Esophagus muscularis mucosa (tissue), 4 donors: ENCODE results near the gene GLCE. TPM values are rescaled to one million over a fixed set of nuclear protein-coding genes. Genes with fewer than 3 reads are reported as not detected.

Experiments
- DNase-seq: peaks from one replicate; pipeline ENCODE4 v3.0.0-alpha.2; 2017; ENCODE audit errors: extremely low spot score
- H3K27ac ChIP-seq, 4 donors: fragments of 200-600 bp; sonication (generic); replicated peaks in 1 of 4; 1 replicate in 3 of 4; 2 replicates in 1 of 4; pipeline ENCODE4 v1.5.1; 2016 to 2019; ENCODE audit warnings: mild to moderate bottlenecking in 1 of 4
- H3K27me3 ChIP-seq, 4 donors: fragments of 200-600 bp; sonication (generic); one replicate each; pipeline versions ENCODE4 v1.5.1 to v1.6.0; 2016 to 2019
- H3K36me3 ChIP-seq, 4 donors: fragments of 200-600 bp; sonication (generic); one replicate each; pipeline ENCODE4 v1.5.1; 2016 to 2019
- H3K4me1 ChIP-seq, 4 donors: fragments of 200-600 bp; sonication (generic); one replicate each; pipeline ENCODE4 v1.5.1; 2016 to 2019
- H3K4me3 ChIP-seq, 4 donors: fragments of 200-600 bp; sonication (generic); 1 replicate in 2 of 4; 2 replicates in 2 of 4; pipeline ENCODE4 v1.5.1; 2016 to 2019; ENCODE audit warnings: mild to moderate bottlenecking in 4 of 4, moderate library complexity in 1 of 4
- H3K9me3 ChIP-seq, 4 donors: fragments of 200-600 bp; sonication (generic); 1 replicate in 3 of 4; 2 replicates in 1 of 4; pipeline ENCODE4 v1.5.1; 2016 to 2019
- EP300 ChIP-seq: sonication (generic); formaldehyde crosslinking; IDR thresholded peaks from one replicate; pipeline ENCODE4 v1.6.1; 2017; ENCODE audit warnings: antibody characterized with exemption
- POLR2A ChIP-seq: fragments of 450-650 bp; IDR thresholded peaks from one replicate; pipeline ENCODE4 v1.6.1; 2017; ENCODE audit warnings: antibody characterized with exemption, moderate library complexity, mild to moderate bottlenecking, low read depth
- POLR2AphosphoS5 ChIP-seq, 2 donors: sonication (generic); formaldehyde crosslinking; IDR thresholded peaks; one replicate each; pipeline ENCODE4 v1.6.1; 2017; ENCODE audit warnings: antibody characterized with exemption in 2 of 2
- WGBS: methylation state at CpG from one replicate; pipeline ENCODE4 v1.1.5; 2018; 5-methylcytosine and 5-hydroxymethylcytosine counted together
- intact Hi-C: fragments of 100-400 bp; cut with DNase I; formaldehyde crosslinking; loops from one replicate; pipeline ENCODE4 v1.15.1; 2023
- total RNA-seq, 4 donors: library from RNA; depleted of rRNA; stranded (reverse); fragments of >200 nt; gene quantifications; one replicate each; pipeline versions ENCODE4 v1.1.0 to v1.2.1, GENCODE V29; 2016
- TF ChIP-seq, protein P1 (sequence below), 3 experiments: fragments of 200-600 bp in 2 of 3; fragments of 450-650 bp in 1 of 3; sonication (generic) in 2 of 3; IDR thresholded peaks; one replicate each; pipeline ENCODE4 v1.5.1; 2017 to 2019; ENCODE audit warnings: antibody characterized with exemption in 3 of 3, mild to moderate bottlenecking in 2 of 3, moderate library complexity in 1 of 3

GLCE gene
- total RNA-seq, 4 donors from 2014 or later: 9.6 to 13.2 (median 9.8) TPM

DNA sequence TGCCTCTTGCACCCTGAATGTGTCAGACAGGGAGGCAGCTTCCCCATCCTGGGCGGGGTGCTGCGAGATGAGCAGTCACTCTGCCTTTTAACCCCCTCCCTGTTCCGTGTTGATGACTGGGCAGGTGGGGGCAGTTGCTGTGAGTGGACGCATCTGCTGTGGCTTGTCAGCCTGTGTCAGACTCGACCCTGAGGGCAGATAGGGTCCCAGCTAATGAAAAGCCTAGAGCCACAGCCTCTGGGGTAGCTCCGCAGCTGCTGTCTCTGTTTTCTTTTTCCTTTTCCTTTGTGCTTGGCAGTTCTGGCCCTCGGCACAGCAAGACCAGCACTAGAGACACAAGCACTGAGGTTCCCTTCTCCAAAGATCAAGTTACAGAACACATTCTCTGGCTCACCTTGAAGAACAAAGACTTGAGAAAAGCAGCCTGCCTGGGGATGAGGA lies 43.0 kb upstream of the GLCE start:
- intact Hi-C loops: no loop called here
- TF ChIP-seq POLR2AphosphoS5 (IDR thresholded peaks at IDR 0.05) (no peak), POLR2A (no peak), EP300 (no peak)
- TF ChIP-seq, protein P1, sequence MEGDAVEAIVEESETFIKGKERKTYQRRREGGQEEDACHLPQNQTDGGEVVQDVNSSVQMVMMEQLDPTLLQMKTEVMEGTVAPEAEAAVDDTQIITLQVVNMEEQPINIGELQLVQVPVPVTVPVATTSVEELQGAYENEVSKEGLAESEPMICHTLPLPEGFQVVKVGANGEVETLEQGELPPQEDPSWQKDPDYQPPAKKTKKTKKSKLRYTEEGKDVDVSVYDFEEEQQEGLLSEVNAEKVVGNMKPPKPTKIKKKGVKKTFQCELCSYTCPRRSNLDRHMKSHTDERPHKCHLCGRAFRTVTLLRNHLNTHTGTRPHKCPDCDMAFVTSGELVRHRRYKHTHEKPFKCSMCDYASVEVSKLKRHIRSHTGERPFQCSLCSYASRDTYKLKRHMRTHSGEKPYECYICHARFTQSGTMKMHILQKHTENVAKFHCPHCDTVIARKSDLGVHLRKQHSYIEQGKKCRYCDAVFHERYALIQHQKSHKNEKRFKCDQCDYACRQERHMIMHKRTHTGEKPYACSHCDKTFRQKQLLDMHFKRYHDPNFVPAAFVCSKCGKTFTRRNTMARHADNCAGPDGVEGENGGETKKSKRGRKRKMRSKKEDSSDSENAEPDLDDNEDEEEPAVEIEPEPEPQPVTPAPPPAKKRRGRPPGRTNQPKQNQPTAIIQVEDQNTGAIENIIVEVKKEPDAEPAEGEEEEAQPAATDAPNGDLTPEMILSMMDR (IDR thresholded peaks at IDR 0.05): no peak
- DNase-seq: no peak
- 49% methylated on average over 7 of the region's 7 CpGs for WGBS
- Histone ChIP-seq H3K27me3 (peaks cover 0 to 28% (median 0%) of the 10 kb centered on the region in 4 donors), H3K4me3 (no peak overlapping the region), H3K9me3 (no peaks in the 10 kb centered on the region), H3K36me3 (no peaks in the 10 kb centered on the region), H3K27ac (no peak overlapping the region), H3K4me1 (no peaks in the 10 kb centered on the region)

GRCh38 chr15:69118089-69118488 lies 42.3 kb upstream of the GLCE start:
- no peak overlapping the region for H3K27ac ChIP-seq
- no peaks in the 10 kb centered on the region for H3K9me3 ChIP-seq
- TF ChIP-seq, protein P1 (IDR thresholded peaks at IDR 0.05): no peak
- TF ChIP-seq POLR2A: no peak
- no peak for TF ChIP-seq EP300
- no peak for TF ChIP-seq POLR2AphosphoS5 (IDR thresholded peaks at IDR 0.05)
- WGBS: 48% methylated on average over 4 of the region's 4 CpGs
- no peak overlapping the region for H3K4me3 ChIP-seq
- intact Hi-C loops: no loop called here
- no peaks in the 10 kb centered on the region for H3K4me1 ChIP-seq
- H3K27me3 ChIP-seq: peaks cover 0 to 28% (median 0%) of the 10 kb centered on the region in 4 donors
- H3K36me3 ChIP-seq: no peaks in the 10 kb centered on the region
- no peak for DNase-seq

- whole genome bisulfite sequencing: 89% methylated on average over 2 of the region's 2 CpGs
- intact Hi-C loops: no loop called here
These were observed 41.4 kb upstream of the GLCE start for GRCh38 chr15:69119001-69119400.

DNA sequence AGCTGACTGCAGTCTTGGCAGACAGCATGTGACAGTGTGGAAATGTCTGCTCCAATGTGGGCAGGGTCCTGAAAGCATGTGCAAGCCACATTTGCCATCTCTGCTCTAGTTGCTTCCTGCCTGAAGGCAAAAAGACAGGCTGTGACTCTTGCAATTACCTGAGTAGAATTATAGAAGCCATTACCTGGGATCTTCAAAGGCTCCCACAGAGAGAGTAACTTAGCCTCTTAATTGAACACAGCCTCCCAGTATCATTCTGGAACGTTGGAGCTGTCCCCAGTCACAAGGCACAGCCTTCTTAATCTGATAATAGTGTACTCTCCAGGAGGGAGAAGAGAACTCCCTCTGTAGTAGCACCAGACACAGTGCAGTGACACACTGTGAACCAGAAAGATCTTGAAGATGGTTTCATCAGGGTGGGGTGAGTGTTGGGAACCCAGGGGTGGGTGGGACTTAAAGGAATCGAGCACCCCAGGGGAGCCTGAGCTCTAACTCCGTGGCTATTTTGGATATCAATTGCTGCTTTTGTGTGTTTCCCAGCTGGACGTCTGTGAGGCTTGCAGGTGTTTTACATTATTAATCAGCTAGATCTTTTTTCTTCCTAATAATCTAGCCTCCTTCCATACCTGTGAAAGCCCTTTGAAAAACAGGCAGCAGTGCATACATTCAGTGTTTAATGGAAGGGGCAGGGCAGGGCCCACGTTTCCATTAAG lies 40.6 kb upstream of the GLCE start:
- no peak for DNase-seq
- H3K27me3 ChIP-seq: peaks cover 0 to 15% (median 0%) of the 10 kb centered on the region in 4 donors
- 53% methylated on average over 5 of the region's 5 CpGs for WGBS
- no peaks in the 10 kb centered on the region for H3K9me3 ChIP-seq
- H3K4me3 ChIP-seq: no peak overlapping the region
- TF ChIP-seq POLR2AphosphoS5 (IDR thresholded peaks at IDR 0.05): no peak
- TF ChIP-seq, protein P1 (IDR thresholded peaks at IDR 0.05): no peak
- no peak for TF ChIP-seq POLR2A
- no peak for TF ChIP-seq EP300
- H3K27ac ChIP-seq: no peak overlapping the region
- H3K36me3 ChIP-seq: no peaks in the 10 kb centered on the region
- no peaks in the 10 kb centered on the region for H3K4me1 ChIP-seq
- intact Hi-C loops: no loop called here

More at GRCh38 chr15:69119001-69119400, 41.4 kb upstream of the GLCE start:
- H3K4me1 ChIP-seq: no peaks in the 10 kb centered on the region
- no peak for TF ChIP-seq POLR2AphosphoS5 (IDR thresholded peaks at IDR 0.05)
- no peak for TF ChIP-seq POLR2A
- TF ChIP-seq, protein P1 (IDR thresholded peaks at IDR 0.05): no peak
- no peak overlapping the region for H3K4me3 ChIP-seq
- H3K27ac ChIP-seq: no peak overlapping the region
- no peaks in the 10 kb centered on the region for H3K36me3 ChIP-seq
- H3K27me3 ChIP-seq: peaks cover 0 to 23% (median 0%) of the 10 kb centered on the region in 4 donors
- no peak for DNase-seq
- no peaks in the 10 kb centered on the region for H3K9me3 ChIP-seq

DNA sequence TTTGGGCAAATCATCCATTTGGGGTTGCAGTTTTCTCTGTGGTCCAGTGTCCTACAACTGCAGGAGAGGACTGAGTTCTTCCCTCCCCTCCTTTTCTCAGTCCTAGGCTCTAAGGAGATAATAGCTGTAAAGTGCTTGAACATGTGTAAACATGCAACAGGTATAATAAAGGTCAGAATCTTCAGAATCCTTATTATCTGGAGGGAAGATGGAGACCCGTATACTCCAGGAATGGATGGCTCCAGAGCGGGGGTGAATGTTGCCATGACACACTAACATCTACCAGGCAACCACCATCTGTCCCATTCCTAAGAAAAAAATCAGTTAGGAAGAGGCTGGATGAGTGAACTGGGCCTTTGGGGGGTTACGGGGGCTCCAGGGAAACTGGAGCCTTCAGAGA lies 39.7 kb upstream of the GLCE start:
- Histone ChIP-seq H3K4me3 (no peak overlapping the region), H3K36me3 (no peaks in the 10 kb centered on the region), H3K9me3 (no peaks in the 10 kb centered on the region), H3K27me3 (peaks cover 0 to 6% (median 0%) of the 10 kb centered on the region in 4 donors), H3K27ac (no peak overlapping the region), H3K4me1 (no peaks in the 10 kb centered on the region)
- TF ChIP-seq POLR2AphosphoS5 (IDR thresholded peaks at IDR 0.05) (no peak), POLR2A (no peak), EP300 (no peak)
- TF ChIP-seq, protein P1 (IDR thresholded peaks at IDR 0.05): no peak
- intact Hi-C loops: no loop called here
- WGBS: 92% methylated on average over 3 of the region's 3 CpGs
- DNase-seq: no peak
